Ureter (tissue), 1 donor: ENCODE results near the gene TMEM53. TPM values are rescaled to one million over a fixed set of nuclear protein-coding genes. Genes with fewer than 3 reads are reported as not detected.
"Not testable (repeated sequence)": the region's sequence is repeated elsewhere in the genome, so short reads cannot be mapped to it uniquely, and the experiment has no call there.

Source experiments
- DNase-seq: peaks from one replicate; pipeline ENCODE4 v3.0.0-alpha.2; 2020; ENCODE audit warnings: low spot score
- total RNA-seq: library from RNA; stranded (reverse); gene quantifications from one replicate; pipeline ENCODE4 v1.2.4, GENCODE V29; 2023
- donor health status: DM: yes; HTN: yes; CAD: no.

Gene TMEM53
- total RNA-seq, 1 donor from 2014 or later: 20.5 TPM

- DNase-seq: no peak
Observed at GRCh38 chr1:44672961-44673674, 1.2 kb downstream of the TMEM53 start.

- no peak for DNase-seq
Observed at GRCh38 chr1:44672254-44672955, 1.9 kb downstream of the TMEM53 start.

- DNase-seq: no peak
Observed at GRCh38 chr1:44670751-44671640, 3.3 kb downstream of the TMEM53 start.

GRCh38 chr1:44666719-44667118, 7.6 kb downstream of the TMEM53 start:
- not testable (repeated sequence) for DNase-seq

- no peak for DNase-seq
Observed at GRCh38 chr1:44664730-44665370, 9.4 kb downstream of the TMEM53 start.

- no peak for DNase-seq
Observed at GRCh38 chr1:44663417-44663816, 10.9 kb downstream of the TMEM53 start.

- no peak for DNase-seq
Observed at GRCh38 chr1:44662683-44663030, 11.6 kb downstream of the TMEM53 start.

GRCh38 chr1:44661781-44662682, 12.2 kb downstream of the TMEM53 start:
- no peak for DNase-seq

- DNase-seq: peak; percentile 64
Observed at GRCh38 chr1:44660176-44660575, 14.1 kb downstream of the TMEM53 start.

GRCh38 chr1:44659566-44659965, 14.7 kb downstream of the TMEM53 start:
- no peak for DNase-seq

- DNase-seq: no peak
Observed at GRCh38 chr1:44655609-44656008, 18.7 kb downstream of the TMEM53 start.

- DNase-seq: no peak
Observed at GRCh38 chr1:44654621-44655187, 19.6 kb downstream of the TMEM53 start.

GRCh38 chr1:44653107-44653964, 20.9 kb downstream of the TMEM53 start:
- DNase-seq: no peak

GRCh38 chr1:44652445-44653106, 21.7 kb downstream of the TMEM53 start:
- peak; percentile 73 for DNase-seq

- no peak for DNase-seq
Observed at GRCh38 chr1:44651069-44651468, 23.2 kb downstream of the TMEM53 start.

GRCh38 chr1:44650159-44650831, 24.0 kb downstream of the TMEM53 start:
- no peak for DNase-seq

- DNase-seq: no peak
Observed at GRCh38 chr1:44649788-44650158, 24.5 kb downstream of the TMEM53 start.

- no peak for DNase-seq
Observed at GRCh38 chr1:44648529-44649250, 25.6 kb downstream of the TMEM53 start.
